B cell (primary cell): Measurements from ENCODE around the gene CXCL10.

ENCODE experiments used
- EZH2 ChIP-seq: IDR thresholded peaks from 2 replicates; pipeline ENCODE4 v1.6.1; 2012; ENCODE audit warnings: borderline replicate concordance, low read depth, mild to moderate bottlenecking, moderate library complexity, low read length; ENCODE audit not compliant: insufficient read depth, poor library complexity, severe bottlenecking
- TF ChIP-seq, protein P1 (sequence below): fragments of 200-600 bp; IDR thresholded peaks from one replicate; pipeline ENCODE4 v1.8.0; 2022; ENCODE audit warnings: antibody characterized with exemption, mild to moderate bottlenecking

- TF ChIP-seq, protein P1, sequence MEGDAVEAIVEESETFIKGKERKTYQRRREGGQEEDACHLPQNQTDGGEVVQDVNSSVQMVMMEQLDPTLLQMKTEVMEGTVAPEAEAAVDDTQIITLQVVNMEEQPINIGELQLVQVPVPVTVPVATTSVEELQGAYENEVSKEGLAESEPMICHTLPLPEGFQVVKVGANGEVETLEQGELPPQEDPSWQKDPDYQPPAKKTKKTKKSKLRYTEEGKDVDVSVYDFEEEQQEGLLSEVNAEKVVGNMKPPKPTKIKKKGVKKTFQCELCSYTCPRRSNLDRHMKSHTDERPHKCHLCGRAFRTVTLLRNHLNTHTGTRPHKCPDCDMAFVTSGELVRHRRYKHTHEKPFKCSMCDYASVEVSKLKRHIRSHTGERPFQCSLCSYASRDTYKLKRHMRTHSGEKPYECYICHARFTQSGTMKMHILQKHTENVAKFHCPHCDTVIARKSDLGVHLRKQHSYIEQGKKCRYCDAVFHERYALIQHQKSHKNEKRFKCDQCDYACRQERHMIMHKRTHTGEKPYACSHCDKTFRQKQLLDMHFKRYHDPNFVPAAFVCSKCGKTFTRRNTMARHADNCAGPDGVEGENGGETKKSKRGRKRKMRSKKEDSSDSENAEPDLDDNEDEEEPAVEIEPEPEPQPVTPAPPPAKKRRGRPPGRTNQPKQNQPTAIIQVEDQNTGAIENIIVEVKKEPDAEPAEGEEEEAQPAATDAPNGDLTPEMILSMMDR, result no peak
- no peak for TF ChIP-seq EZH2
Measured at GRCh38 chr4:76022031-76022430, 1.3 kb downstream of the CXCL10 start.
